NCI-H510A (cell line): Measurements from ENCODE around the gene GSTO2.

Experiments
- DNase-seq: peaks from one replicate; lab custom pipeline; 2025; lab: John Stamatoyannopoulos, UW

GSTO2 gene

GRCh38 chr10:104340641-104341040 lies 71.7 kb downstream of the GSTO2 start:
- DNase-seq: no peak

- no peak for DNase-seq
These were observed 74.0 kb downstream of the GSTO2 start for GRCh38 chr10:104342941-104343411.

- no peak for DNase-seq
These were observed 75.2 kb downstream of the GSTO2 start for GRCh38 chr10:104344219-104344618.

GRCh38 chr10:104345515-104345914 lies 76.5 kb downstream of the GSTO2 start:
- DNase-seq: no peak

GRCh38 chr10:104345941-104346340 lies 77.0 kb downstream of the GSTO2 start:
- no peak for DNase-seq

- DNase-seq: no peak
These were observed 78.5 kb downstream of the GSTO2 start for GRCh38 chr10:104347295-104348045.

- DNase-seq: no peak
These were observed 79.6 kb downstream of the GSTO2 start for GRCh38 chr10:104348601-104349000.

GRCh38 chr10:104349623-104350126 lies 80.7 kb downstream of the GSTO2 start:
- no peak for DNase-seq

- DNase-seq: peak; percentile 24
These were observed 81.2 kb downstream of the GSTO2 start for GRCh38 chr10:104350127-104350635.

GRCh38 chr10:104351061-104351702 lies 82.2 kb downstream of the GSTO2 start:
- no peak for DNase-seq

GRCh38 chr10:104351919-104352318 lies 82.9 kb downstream of the GSTO2 start:
- DNase-seq: no peak

GRCh38 chr10:104353325-104354048 lies 84.5 kb downstream of the GSTO2 start, which contains the start of gene CFAP58:
CFAP58 (plus strand) TSS chr10:104353833; CDS start chr10:104353898, 65 bp downstream.
- DNase-seq: peak; percentile 78
